Activated CD4-positive, alpha-beta T cell treated with anti-CD3 and anti-CD28 coated beads, Interleukin-2, amount 50 U/mL, for 16 hours (primary cell): ENCODE results near the gene TSPAN31.
"Not testable (repeated sequence)": the region's sequence is repeated elsewhere in the genome, so short reads cannot be mapped to it uniquely, and the experiment has no call there.

Source experiments
- DNase-seq: peaks from one replicate; pipeline ENCODE4 v3.0.0-alpha.2; 2020

The TSPAN31 gene

GRCh38 chr12:57770734-57771133 lies 25.9 kb downstream of the TSPAN31 start:
- DNase-seq = no peak

- peak; percentile 94 for DNase-seq
Observed at GRCh38 chr12:57771236-57771872, 26.5 kb downstream of the TSPAN31 start.

- DNase-seq = peak; percentile 97
Observed at GRCh38 chr12:57771873-57772428, 27.1 kb downstream of the TSPAN31 start, which contains the start of gene METTL1. METTL1 (minus strand) TSS chr12:57772105; CDS start chr12:57772083, 22 bp downstream.

- DNase-seq = peak; percentile 49
Observed at GRCh38 chr12:57772429-57773322, 27.8 kb downstream of the TSPAN31 start, which contains the start of gene EEF1AKMT3. EEF1AKMT3 (plus strand) TSS chr12:57772614; CDS start chr12:57772725, 111 bp downstream.

GRCh38 chr12:57774634-57775033 lies 29.8 kb downstream of the TSPAN31 start:
- DNase-seq = not testable (repeated sequence)

- no peak for DNase-seq
Observed at GRCh38 chr12:57775044-57775443, 30.2 kb downstream of the TSPAN31 start.

- no peak for DNase-seq
Observed at GRCh38 chr12:57775563-57776246, 30.9 kb downstream of the TSPAN31 start.

GRCh38 chr12:57776247-57776587 lies 31.4 kb downstream of the TSPAN31 start:
- no peak for DNase-seq

GRCh38 chr12:57777367-57777766 lies 32.5 kb downstream of the TSPAN31 start:
- no peak for DNase-seq

GRCh38 chr12:57777911-57778310 lies 33.1 kb downstream of the TSPAN31 start:
- no peak for DNase-seq

- no peak for DNase-seq
Observed at GRCh38 chr12:57779736-57780135, 34.9 kb downstream of the TSPAN31 start.

- no peak for DNase-seq
Observed at GRCh38 chr12:57780284-57780897, 35.6 kb downstream of the TSPAN31 start.

- DNase-seq = no peak
Observed at GRCh38 chr12:57781244-57781643, 36.4 kb downstream of the TSPAN31 start.

- DNase-seq = no peak
Observed at GRCh38 chr12:57781801-57782200, 37.0 kb downstream of the TSPAN31 start.

- no peak for DNase-seq
Observed at GRCh38 chr12:57782243-57782607, 37.4 kb downstream of the TSPAN31 start.

GRCh38 chr12:57782608-57783465 lies 38.0 kb downstream of the TSPAN31 start, which contains the start of gene TSFM:
TSFM (plus strand) TSS chr12:57782787; CDS start chr12:57782802, 15 bp downstream.
- peak; percentile 95 for DNase-seq

GRCh38 chr12:57783466-57783801 lies 38.6 kb downstream of the TSPAN31 start:
- no peak for DNase-seq

GRCh38 chr12:57783861-57784260 lies 39.0 kb downstream of the TSPAN31 start:
- DNase-seq = no peak

- no peak for DNase-seq
Observed at GRCh38 chr12:57793920-57794319, 49.1 kb downstream of the TSPAN31 start.

GRCh38 chr12:57795354-57795753 lies 50.5 kb downstream of the TSPAN31 start:
- DNase-seq = no peak

- no peak for DNase-seq
Observed at GRCh38 chr12:57796996-57797395, 52.2 kb downstream of the TSPAN31 start.

GRCh38 chr12:57797933-57798332 lies 53.1 kb downstream of the TSPAN31 start:
- DNase-seq = no peak
